Right lung (tissue), 5 donors: ENCODE measurements around the gene BTK. TPM values are rescaled to one million over a fixed set of nuclear protein-coding genes. Genes with fewer than 3 reads are reported as not detected.
"Not testable (repeated sequence)": the region's sequence is repeated elsewhere in the genome, so short reads cannot be mapped to it uniquely, and the experiment has no call there.

Experiments
- DNase-seq, 2 donors: peaks; one replicate each; pipeline ENCODE4 v3.0.0-alpha.2; 2013
- polyA plus RNA-seq, 5 donors: library from polyadenylated mRNA; unstranded; fragments of 120-200 nt; gene quantifications; one replicate each; pipeline versions ENCODE4 v1.2.1 to v1.2.3, GENCODE V29; 2013; ENCODE audit warnings: inconsistent platforms in 1 of 5, low replicate concordance in 1 of 5; ENCODE audit not compliant: insufficient read length in 5 of 5, insufficient read depth in 1 of 5

BTK gene
- polyA plus RNA-seq, 5 donors, result 3.7 to 6.0 (median 4.2) TPM

DNA sequence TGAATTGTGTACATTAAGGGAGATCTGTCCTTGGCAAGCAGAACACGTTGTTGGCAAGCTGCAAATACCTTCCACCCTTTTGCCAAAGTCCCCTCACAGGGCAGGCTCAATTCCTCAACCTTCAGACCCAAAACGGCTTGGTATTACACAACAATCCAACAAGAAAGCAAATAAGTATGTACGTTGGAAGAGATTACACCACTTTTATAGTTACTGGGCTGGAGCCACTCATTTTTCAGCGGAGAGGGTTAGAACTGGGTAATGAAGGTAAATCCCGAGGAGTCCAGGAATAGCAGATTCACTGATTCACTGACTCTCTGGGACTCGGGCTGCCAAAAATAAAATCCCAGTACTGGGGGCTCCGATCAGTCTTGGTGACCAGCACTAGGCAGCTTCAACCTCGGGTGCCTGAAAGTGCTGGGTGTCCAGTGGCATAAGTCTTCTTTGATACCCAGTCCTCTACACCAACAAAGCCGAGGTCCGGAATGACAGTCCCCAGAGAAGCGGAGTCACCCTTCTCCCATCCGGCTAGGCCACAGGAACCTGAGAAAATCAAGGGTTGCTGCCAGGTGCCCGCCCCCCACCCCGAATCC is 38.0 kb downstream of the BTK start:
- DNase-seq, result no peak

DNA sequence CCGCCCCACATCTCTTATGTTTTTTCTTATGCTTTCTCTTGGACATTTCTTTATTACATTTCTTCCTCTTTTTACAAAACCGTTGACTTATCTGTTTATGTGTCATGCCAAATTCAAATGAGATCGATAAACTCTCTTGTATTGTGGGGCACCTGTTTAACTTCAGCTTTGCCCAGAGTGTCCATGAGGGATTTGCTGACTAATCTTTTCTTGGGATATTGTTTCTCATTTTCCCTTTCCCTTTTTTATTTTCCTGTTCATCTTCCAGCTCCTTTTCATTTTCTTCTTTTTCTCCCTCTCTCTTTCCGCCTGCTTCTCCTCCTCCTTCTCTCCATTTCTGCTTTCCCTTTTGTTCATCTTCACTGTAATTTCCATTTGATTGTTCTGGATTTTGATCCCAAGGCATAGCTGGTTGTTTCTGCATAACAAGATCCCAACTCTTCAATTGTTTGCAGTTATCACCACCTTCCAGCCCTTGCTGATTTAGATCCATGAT is 48.2 kb downstream of the BTK start:
- DNase-seq, result no peak

DNA sequence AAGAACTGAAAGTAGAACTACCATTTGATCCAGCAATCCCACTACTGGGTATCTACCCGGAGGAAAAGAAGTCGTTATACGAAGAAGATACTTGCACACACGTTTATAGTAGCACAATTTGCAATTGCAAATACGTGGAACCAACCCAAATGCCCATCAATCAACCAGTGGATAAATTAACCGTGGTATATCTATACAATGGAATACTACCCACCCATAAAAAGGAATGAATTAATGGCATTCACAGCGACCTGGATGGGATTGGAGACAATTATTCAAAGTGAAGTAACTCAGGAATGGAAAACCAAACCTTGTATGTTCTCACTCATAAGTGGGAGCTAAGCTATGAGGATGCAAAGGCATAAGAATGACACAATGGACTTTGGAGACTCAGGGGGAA is 51.7 kb downstream of the BTK start:
- not testable (repeated sequence) for DNase-seq

DNA sequence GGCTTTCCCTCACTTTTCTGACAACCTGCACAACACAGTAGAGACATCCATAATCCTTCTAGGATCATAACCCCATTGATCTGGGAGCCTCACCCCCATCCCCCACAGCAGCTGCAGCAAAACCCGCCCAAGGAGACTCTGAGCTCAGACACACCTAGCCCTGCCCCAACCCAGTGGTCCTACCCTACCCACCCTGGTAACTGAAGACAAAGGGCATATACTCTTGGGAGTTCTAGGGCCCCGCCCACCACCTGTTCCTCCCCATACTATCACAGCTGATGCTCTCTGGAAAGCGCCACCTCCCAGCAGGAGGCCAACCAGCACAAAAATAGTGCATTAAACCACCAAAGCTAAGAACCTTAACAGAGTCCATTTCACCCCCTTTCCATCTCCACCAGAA is 59.4 kb downstream of the BTK start:
- not testable (repeated sequence) for DNase-seq

DNA sequence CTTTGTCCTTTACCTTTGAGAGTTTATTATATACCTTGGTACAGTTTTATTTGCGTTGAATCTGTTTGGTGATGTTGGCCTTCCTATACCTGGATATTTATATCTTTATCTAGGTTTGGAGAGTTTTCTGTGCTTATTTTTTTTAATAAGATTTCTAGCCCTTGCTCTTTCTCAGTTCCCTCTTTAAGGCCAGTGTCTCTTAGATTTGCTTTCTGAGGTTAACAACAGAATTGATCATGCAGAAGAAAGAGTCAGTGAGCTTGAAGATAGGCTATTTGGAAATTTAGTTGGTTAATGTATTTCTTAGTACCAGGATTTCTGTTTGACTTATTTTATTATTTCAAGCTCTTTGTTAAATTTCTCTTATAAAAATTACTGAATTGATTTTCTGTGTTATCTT is 82.2 kb downstream of the BTK start:
- no peak for DNase-seq

Other genes with a start within 250 kb of the BTK start
- 1 to 10 TPM; 1.4 to 2.1 (median 1.9) TPM for gene DRP2, start 166.4 kb downstream of the BTK start, polyA plus RNA-seq
- under 1 TPM; 0.27 to 0.55 (median 0.37) TPM for gene TAF7L, start 94.9 kb downstream of the BTK start, polyA plus RNA-seq
- 10 to 100 TPM; 11.3 to 15.6 (median 14.9) TPM for gene TIMM8A, start 37.4 kb downstream of the BTK start, polyA plus RNA-seq
- 1,000 to 10,000 TPM; 1,178 to 1,967 (median 1,327) TPM for gene RPL36A, start 4.8 kb upstream of the BTK start, polyA plus RNA-seq
- gene GLA, start 21.7 kb upstream of the BTK start, polyA plus RNA-seq, result 10 to 100 TPM; 23.9 to 31.4 (median 27.5) TPM
- 100 to 1,000 TPM in 2 of 5 donors, 10 to 100 TPM in 3; 84.0 to 111 (median 98.1) TPM for gene HNRNPH2, start 22.0 kb upstream of the BTK start, polyA plus RNA-seq
- 10 to 100 TPM; 24.6 to 34.8 (median 29.8) TPM for gene ARMCX4, start 99.3 kb upstream of the BTK start, polyA plus RNA-seq
- gene ARMCX1, start 164.4 kb upstream of the BTK start, polyA plus RNA-seq, result 10 to 100 TPM; 54.1 to 68.0 (median 55.1) TPM
- 100 to 1,000 TPM in 4 of 5 donors, 10 to 100 TPM in 1; 86.4 to 120 (median 102) TPM for gene ARMCX6, start 231.8 kb upstream of the BTK start, polyA plus RNA-seq
- gene ARMCX3, start 237.0 kb upstream of the BTK start, polyA plus RNA-seq, result 100 to 1,000 TPM in 4 of 5 donors, 10 to 100 TPM in 1; 94.8 to 115 (median 113) TPM